Thoracic aorta (tissue), 2 donors: ENCODE measurements around the gene ATP13A3. TPM values are rescaled to one million over a fixed set of nuclear protein-coding genes. Genes with fewer than 3 reads are reported as not detected.

Source experiments
- ATAC-seq: fragments of 150-250 bp; one replicate; pipeline ENCODE4 v1.8.0; 2017; ENCODE audit warnings: low read depth; ENCODE audit not compliant: insufficient number of reproducible peaks, low FRiP score
- DNase-seq: peaks from one replicate; pipeline ENCODE4 v3.0.0-alpha.2; 2020; ENCODE audit warnings: low spot score
- H3K27ac ChIP-seq, 2 donors: fragments of 200-600 bp; sonication (generic); 1 replicate in 1 of 2; 2 replicates in 1 of 2; pipeline ENCODE4 v1.5.1; 2016; ENCODE audit warnings: mild to moderate bottlenecking in 2 of 2, moderate library complexity in 2 of 2
- H3K27me3 ChIP-seq: fragments of 200-600 bp; sonication (generic); replicated peaks from 2 replicates; pipeline ENCODE4 v1.6.0; 2016; ENCODE audit warnings: mild to moderate bottlenecking; ENCODE audit not compliant: insufficient read depth
- H3K36me3 ChIP-seq: fragments of 200-600 bp; sonication (generic); one replicate; pipeline ENCODE4 v1.5.1; 2016
- H3K4me1 ChIP-seq, 2 donors: fragments of 200-600 bp; sonication (generic); 1 replicate in 1 of 2; 2 replicates in 1 of 2; pipeline versions ENCODE4 v1.5.1 to v1.6.0; 2016; ENCODE audit warnings: low read depth in 2 of 2, mild to moderate bottlenecking in 1 of 2; ENCODE audit not compliant: control insufficient read depth in 1 of 2
- H3K4me3 ChIP-seq: fragments of 200-600 bp; sonication (generic); 2 replicates; pipeline ENCODE4 v1.5.1; 2016; ENCODE audit warnings: mild to moderate bottlenecking
- H3K9me3 ChIP-seq: fragments of 200-600 bp; sonication (generic); 2 replicates; pipeline ENCODE4 v1.5.1; 2016
- total RNA-seq, 2 donors: library from RNA; depleted of rRNA; stranded (reverse); fragments of >200 nt; gene quantifications; one replicate each; pipeline versions ENCODE4 v1.1.0 to v1.2.3, GENCODE V29; 2016
- TF ChIP-seq, protein P1 (sequence below): fragments of 200-600 bp; sonication (generic); IDR thresholded peaks from one replicate; pipeline ENCODE4 v1.5.1; 2019; ENCODE audit warnings: antibody characterized with exemption

ATP13A3 gene
- total RNA-seq, 2 donors from 2014 or later: 188 to 361 TPM

DNA sequence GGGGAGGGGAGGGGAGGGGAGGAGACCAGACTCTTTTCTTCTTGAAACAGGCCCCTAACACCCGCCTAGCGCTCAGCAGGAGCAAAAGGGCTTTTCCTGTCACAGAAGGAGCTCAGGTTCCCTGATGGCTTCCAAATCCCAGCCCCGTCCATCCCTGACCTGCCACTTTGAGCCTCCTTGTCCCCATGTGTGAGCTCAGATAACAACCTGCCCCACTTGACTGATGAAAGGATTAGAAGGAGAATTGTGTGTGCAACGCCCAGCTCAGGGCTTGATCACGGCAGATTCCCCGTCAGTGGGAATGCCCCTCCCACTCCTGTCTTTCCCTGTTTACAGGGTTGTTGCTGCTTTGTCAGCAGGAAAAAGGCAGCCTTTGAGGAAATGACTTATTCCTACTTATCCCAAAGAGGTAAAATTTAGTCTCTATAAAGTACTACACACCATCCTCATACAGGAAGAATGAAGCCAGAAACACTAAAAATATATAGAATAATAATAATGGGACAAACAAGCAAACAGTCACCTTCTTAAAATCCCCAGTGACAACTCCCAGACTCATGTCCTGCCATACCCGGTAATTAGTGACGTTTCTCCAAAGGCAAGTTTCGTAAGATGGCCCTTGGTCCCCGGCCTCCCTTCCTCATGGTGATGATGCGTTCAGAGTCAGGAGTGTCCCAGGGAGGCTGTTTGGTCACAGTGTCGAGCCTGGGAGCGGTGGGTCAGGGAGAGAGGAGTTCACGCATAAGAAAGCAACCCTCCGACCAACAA is 111.1 kb downstream of the ATP13A3 start:
- Histone ChIP-seq H3K9me3 (no peaks in the 10 kb centered on the region), H3K4me3 (no peak overlapping the region), H3K27me3 (no peaks in the 10 kb centered on the region), H3K4me1 (no peaks in the 10 kb centered on the region), H3K27ac (no peak overlapping the region), H3K36me3 (no peaks in the 10 kb centered on the region)
- no peak for DNase-seq
- ATAC-seq: no peak
- TF ChIP-seq, protein P1, sequence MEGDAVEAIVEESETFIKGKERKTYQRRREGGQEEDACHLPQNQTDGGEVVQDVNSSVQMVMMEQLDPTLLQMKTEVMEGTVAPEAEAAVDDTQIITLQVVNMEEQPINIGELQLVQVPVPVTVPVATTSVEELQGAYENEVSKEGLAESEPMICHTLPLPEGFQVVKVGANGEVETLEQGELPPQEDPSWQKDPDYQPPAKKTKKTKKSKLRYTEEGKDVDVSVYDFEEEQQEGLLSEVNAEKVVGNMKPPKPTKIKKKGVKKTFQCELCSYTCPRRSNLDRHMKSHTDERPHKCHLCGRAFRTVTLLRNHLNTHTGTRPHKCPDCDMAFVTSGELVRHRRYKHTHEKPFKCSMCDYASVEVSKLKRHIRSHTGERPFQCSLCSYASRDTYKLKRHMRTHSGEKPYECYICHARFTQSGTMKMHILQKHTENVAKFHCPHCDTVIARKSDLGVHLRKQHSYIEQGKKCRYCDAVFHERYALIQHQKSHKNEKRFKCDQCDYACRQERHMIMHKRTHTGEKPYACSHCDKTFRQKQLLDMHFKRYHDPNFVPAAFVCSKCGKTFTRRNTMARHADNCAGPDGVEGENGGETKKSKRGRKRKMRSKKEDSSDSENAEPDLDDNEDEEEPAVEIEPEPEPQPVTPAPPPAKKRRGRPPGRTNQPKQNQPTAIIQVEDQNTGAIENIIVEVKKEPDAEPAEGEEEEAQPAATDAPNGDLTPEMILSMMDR: no peak

DNA sequence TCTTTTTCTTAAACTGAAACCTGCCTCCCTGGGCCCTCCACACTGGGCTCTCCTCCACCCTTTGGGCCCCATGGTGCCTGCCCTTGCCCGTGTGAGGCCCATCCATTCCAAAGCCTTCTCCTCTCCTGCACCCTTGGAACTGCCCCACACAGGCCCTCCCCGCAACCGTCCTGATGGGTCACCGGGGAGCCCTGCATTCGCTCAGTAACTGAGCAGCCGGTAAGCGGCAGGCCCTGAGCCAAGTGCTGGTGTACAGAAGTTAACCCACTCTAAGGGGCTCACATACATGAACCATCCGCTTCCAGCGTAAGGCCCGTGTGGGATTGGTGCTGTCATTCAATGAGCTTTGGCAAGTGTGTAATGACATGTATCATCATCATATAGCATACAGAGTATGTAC is 111.9 kb downstream of the ATP13A3 start:
- DNase-seq (no peak), ATAC-seq (no peak)
- no peak overlapping the region for H3K4me3 ChIP-seq
- no peaks in the 10 kb centered on the region for H3K9me3 ChIP-seq
- no peaks in the 10 kb centered on the region for H3K36me3 ChIP-seq
- no peak overlapping the region for H3K27ac ChIP-seq
- no peaks in the 10 kb centered on the region for H3K4me1 ChIP-seq
- no peaks in the 10 kb centered on the region for H3K27me3 ChIP-seq
- TF ChIP-seq, protein P1: no peak

- Histone ChIP-seq H3K27me3 (no peaks in the 10 kb centered on the region), H3K27ac (no peak overlapping the region), H3K4me3 (no peak overlapping the region), H3K9me3 (no peaks in the 10 kb centered on the region), H3K36me3 (no peaks in the 10 kb centered on the region), H3K4me1 (no peaks in the 10 kb centered on the region)
- ATAC-seq: no peak
- TF ChIP-seq, protein P1: no peak
- no peak for DNase-seq
These were observed 112.9 kb downstream of the ATP13A3 start for GRCh38 chr3:194373899-194374298.

GRCh38 chr3:194373028-194373427 is 113.8 kb downstream of the ATP13A3 start:
- Histone ChIP-seq H3K36me3 (no peaks in the 10 kb centered on the region), H3K27me3 (no peaks in the 10 kb centered on the region), H3K27ac (no peak overlapping the region), H3K4me3 (no peak overlapping the region), H3K9me3 (no peaks in the 10 kb centered on the region), H3K4me1 (no peaks in the 10 kb centered on the region)
- TF ChIP-seq, protein P1: no peak
- ATAC-seq: no peak
- DNase-seq: no peak

DNA sequence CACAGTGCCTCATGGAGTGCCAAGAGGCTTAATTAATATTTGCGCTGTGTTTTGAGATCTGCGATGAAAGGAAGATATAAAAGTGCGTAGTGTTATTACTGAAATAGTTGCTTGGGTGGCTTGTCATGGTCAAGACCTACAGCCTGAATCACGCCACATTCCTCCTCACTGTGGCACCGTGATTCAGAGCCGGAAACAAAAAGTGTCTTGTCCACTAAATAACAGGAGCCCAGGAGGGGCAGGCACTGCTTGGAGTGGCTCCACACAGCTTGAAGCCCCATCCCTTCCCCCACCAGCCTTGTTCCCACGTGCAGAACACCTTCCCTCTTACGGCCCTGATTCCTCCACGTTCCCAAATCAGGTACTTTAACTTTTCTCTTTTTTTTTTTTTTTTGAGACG is 116.0 kb downstream of the ATP13A3 start:
- H3K27ac ChIP-seq: no peak overlapping the region
- H3K27me3 ChIP-seq: no peaks in the 10 kb centered on the region
- DNase-seq (no peak), ATAC-seq (no peak)
- no peaks in the 10 kb centered on the region for H3K4me1 ChIP-seq
- H3K4me3 ChIP-seq: no peak overlapping the region
- H3K9me3 ChIP-seq: no peaks in the 10 kb centered on the region
- TF ChIP-seq, protein P1: no peak
- no peaks in the 10 kb centered on the region for H3K36me3 ChIP-seq
